Neural progenitor cell (in vitro differentiated cells): Measurements from ENCODE around the gene IMP4.

Source experiments
- EZH2 ChIP-seq: fragments of 200-600 bp; sonication (generic); IDR thresholded peaks from 2 replicates; pipeline ENCODE4 v1.6.1; 2017; ENCODE audit warnings: antibody characterized with exemption, mild to moderate bottlenecking, moderate library complexity
- EZH2phosphoT487 ChIP-seq: fragments of 200-600 bp; sonication (generic); IDR thresholded peaks from 2 replicates; pipeline ENCODE4 v1.6.1; 2017; ENCODE audit warnings: antibody characterized with exemption
- TF ChIP-seq, protein P1 (sequence below): fragments of 200-600 bp; sonication (generic); IDR thresholded peaks from 2 replicates; pipeline ENCODE4 v1.5.1; 2017; ENCODE audit warnings: antibody characterized with exemption, mild to moderate bottlenecking

GRCh38 chr2:130349174-130349573 lies 6.5 kb downstream of the IMP4 start:
- TF ChIP-seq, protein P1, sequence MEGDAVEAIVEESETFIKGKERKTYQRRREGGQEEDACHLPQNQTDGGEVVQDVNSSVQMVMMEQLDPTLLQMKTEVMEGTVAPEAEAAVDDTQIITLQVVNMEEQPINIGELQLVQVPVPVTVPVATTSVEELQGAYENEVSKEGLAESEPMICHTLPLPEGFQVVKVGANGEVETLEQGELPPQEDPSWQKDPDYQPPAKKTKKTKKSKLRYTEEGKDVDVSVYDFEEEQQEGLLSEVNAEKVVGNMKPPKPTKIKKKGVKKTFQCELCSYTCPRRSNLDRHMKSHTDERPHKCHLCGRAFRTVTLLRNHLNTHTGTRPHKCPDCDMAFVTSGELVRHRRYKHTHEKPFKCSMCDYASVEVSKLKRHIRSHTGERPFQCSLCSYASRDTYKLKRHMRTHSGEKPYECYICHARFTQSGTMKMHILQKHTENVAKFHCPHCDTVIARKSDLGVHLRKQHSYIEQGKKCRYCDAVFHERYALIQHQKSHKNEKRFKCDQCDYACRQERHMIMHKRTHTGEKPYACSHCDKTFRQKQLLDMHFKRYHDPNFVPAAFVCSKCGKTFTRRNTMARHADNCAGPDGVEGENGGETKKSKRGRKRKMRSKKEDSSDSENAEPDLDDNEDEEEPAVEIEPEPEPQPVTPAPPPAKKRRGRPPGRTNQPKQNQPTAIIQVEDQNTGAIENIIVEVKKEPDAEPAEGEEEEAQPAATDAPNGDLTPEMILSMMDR: no peak
- TF ChIP-seq EZH2: no peak
- no peak for TF ChIP-seq EZH2phosphoT487
